HG02981 (cell line): ENCODE measurements around the gene PLEKHG3.

Experiments used
- ATAC-seq: cut with Tn5 transposase; IDR thresholded peaks from one replicate; pipeline ENCODE4 v1.9.1; 2021; ENCODE audit warnings: mild to moderate bottlenecking, moderate library complexity; ENCODE audit not compliant: unreplicated experiment

PLEKHG3 gene

GRCh38 chr14:64706119-64706592, 1.9 kb downstream of the PLEKHG3 start:
- no peak for ATAC-seq

- ATAC-seq, result no peak
These were observed 2.5 kb downstream of the PLEKHG3 start for GRCh38 chr14:64706593-64707193.

- ATAC-seq, result no peak
These were observed 3.4 kb downstream of the PLEKHG3 start for GRCh38 chr14:64707661-64708060.

- ATAC-seq, result no peak
These were observed 4.2 kb downstream of the PLEKHG3 start for GRCh38 chr14:64708148-64709004.

- no peak for ATAC-seq
These were observed 4.9 kb downstream of the PLEKHG3 start for GRCh38 chr14:64709126-64709525.

GRCh38 chr14:64711039-64711438, 6.8 kb downstream of the PLEKHG3 start:
- ATAC-seq, result no peak

- no peak for ATAC-seq
These were observed 9.5 kb downstream of the PLEKHG3 start for GRCh38 chr14:64713677-64714076.

- ATAC-seq, result no peak
These were observed 10.3 kb downstream of the PLEKHG3 start for GRCh38 chr14:64714432-64715025.

- no peak for ATAC-seq
These were observed 11.0 kb downstream of the PLEKHG3 start for GRCh38 chr14:64715146-64715627.

GRCh38 chr14:64715628-64716412, 11.6 kb downstream of the PLEKHG3 start:
- ATAC-seq, result no peak

GRCh38 chr14:64717870-64718269, 13.6 kb downstream of the PLEKHG3 start:
- ATAC-seq, result no peak

- ATAC-seq, result no peak
These were observed 14.5 kb downstream of the PLEKHG3 start for GRCh38 chr14:64718762-64719161.

GRCh38 chr14:64719601-64720000, 15.4 kb downstream of the PLEKHG3 start:
- no peak for ATAC-seq

- ATAC-seq, result no peak
These were observed 15.9 kb downstream of the PLEKHG3 start for GRCh38 chr14:64720131-64720576.

- no peak for ATAC-seq
These were observed 17.2 kb downstream of the PLEKHG3 start for GRCh38 chr14:64721391-64721791.

- ATAC-seq, result no peak
These were observed 17.7 kb downstream of the PLEKHG3 start for GRCh38 chr14:64721899-64722298.

GRCh38 chr14:64722842-64723447, 18.7 kb downstream of the PLEKHG3 start:
- ATAC-seq, result no peak

GRCh38 chr14:64723691-64724577, 19.7 kb downstream of the PLEKHG3 start:
- ATAC-seq, result no peak

GRCh38 chr14:64724578-64724930, 20.3 kb downstream of the PLEKHG3 start:
- no peak for ATAC-seq
